ENCODE measurements around the gene KRT25.

The KRT25 gene

DNA sequence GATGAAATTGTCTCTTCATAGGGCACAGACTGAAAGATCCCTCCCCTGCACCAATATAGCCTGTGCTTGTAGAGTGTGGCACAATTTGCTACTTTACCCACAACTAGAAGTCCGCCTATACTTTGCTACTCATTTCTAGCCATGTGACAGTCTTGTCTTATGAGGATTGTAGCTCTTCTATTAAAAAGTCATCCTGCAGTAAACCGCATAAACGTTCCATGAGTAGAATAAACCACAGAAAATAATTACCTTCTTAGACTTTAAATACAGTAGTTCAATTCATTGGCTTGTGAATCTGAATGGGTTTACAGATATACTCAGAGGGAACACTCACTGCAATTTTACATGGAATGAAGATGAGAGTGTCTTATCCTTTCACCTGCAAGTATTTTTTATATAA lies 22.8 kb upstream of the KRT25 start:
- no peak for DNase-seq (ENCODE audit: extremely low read depth, low read depth)

DNA sequence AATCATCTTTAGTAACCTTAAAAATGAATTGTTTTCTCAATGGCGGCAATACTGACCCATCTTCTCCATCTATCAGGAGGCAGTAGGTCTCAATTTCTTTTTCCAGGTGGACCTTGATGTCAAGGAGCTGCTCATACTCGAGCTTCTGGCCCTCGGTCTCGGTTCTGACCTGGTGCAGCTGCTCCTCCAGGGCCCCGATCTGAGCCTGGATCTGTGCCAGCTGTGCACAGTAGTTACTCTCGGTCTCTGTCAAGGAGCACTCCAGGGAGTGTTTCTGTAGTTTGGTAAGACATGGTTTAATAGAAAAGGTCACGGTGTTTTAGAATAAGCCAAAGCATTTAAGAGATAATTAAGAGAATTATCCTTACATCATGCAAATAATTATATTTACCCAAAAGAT lies 22.3 kb upstream of the KRT25 start:
- TF ChIP-seq, protein P1, sequence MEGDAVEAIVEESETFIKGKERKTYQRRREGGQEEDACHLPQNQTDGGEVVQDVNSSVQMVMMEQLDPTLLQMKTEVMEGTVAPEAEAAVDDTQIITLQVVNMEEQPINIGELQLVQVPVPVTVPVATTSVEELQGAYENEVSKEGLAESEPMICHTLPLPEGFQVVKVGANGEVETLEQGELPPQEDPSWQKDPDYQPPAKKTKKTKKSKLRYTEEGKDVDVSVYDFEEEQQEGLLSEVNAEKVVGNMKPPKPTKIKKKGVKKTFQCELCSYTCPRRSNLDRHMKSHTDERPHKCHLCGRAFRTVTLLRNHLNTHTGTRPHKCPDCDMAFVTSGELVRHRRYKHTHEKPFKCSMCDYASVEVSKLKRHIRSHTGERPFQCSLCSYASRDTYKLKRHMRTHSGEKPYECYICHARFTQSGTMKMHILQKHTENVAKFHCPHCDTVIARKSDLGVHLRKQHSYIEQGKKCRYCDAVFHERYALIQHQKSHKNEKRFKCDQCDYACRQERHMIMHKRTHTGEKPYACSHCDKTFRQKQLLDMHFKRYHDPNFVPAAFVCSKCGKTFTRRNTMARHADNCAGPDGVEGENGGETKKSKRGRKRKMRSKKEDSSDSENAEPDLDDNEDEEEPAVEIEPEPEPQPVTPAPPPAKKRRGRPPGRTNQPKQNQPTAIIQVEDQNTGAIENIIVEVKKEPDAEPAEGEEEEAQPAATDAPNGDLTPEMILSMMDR (IDR thresholded peaks at IDR 0.05; ENCODE audit: low read depth, low read length) = no peak
- DNase-seq (ENCODE audit: extremely low read depth, low read depth) = no peak

More for the DNA sequence above, 22.8 kb upstream of the KRT25 start:
- TF ChIP-seq, protein P1 (IDR thresholded peaks at IDR 0.05; ENCODE audit: low read depth, low read length) = no peak

DNA sequence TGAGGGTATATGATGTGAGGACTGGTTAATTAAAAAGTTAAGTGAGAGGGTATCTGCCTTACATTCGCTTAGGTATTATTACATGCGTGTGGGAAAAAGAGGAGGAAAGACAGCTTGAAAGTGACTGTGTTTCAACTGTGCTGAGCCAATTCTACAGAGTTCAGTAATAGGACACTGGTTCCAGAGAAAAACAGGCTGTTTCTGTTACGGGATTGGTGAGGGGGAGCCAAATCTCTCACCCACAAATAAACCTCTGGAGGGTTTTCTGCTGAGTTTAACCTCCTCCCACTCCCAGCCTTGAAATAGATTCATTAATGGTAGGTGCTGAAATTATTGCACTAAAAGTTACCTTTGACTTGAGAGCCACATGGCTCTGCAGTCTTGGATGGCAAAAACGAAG lies 20.8 kb upstream of the KRT25 start:
- DNase-seq (ENCODE audit: extremely low read depth, low read depth) = no peak
- TF ChIP-seq, protein P1 (IDR thresholded peaks at IDR 0.05; ENCODE audit: low read depth, low read length) = no peak

DNA sequence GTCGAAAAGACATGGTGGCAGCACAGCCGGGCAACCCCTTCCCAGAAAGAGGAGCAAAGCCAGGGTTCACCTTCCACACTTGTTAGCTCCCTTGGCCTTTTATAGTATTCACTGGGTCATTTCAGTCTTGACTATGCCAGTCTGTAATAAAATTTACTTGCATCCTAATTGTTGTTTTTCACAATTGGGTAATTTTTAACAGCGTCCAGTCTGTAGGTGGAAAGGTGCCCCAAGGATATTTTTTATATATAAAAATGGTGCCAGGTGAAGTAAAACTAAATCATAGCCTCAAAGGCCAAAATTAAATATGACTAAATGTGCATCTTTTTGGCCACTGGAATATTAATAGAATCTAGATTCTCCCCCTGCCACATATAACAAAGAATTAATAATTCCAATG lies 17.0 kb upstream of the KRT25 start, which contains the start of gene KRT26:
TSS of gene KRT26 (minus strand) at position 101 of the 400 bp plus-strand sequence. CDS start at position 13, 88 bp downstream.
- DNase-seq (ENCODE audit: extremely low read depth, low read depth) = no peak
- TF ChIP-seq, protein P1 (IDR thresholded peaks at IDR 0.05; ENCODE audit: low read depth, low read length) = no peak

DNA sequence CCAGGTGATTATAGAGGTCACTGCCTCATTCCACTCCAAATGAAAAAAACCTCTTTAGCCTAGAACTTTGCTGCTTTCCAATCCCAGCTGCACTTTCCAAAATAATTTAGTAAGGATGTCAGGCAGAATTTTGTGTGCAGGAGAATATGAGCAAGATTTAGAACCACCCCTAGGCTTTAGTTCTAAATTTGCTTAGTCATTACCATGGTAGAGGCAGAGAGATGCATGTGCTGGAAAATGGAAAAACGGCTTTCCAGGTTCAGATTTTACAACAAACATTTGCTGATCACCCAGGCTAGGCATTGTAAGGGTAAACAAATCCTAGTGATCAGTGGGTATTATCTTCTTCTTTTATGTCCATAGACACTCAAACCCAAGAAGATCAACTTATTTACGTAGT lies 10.5 kb upstream of the KRT25 start:
- no peak for DNase-seq (ENCODE audit: extremely low read depth, low read depth)

DNA sequence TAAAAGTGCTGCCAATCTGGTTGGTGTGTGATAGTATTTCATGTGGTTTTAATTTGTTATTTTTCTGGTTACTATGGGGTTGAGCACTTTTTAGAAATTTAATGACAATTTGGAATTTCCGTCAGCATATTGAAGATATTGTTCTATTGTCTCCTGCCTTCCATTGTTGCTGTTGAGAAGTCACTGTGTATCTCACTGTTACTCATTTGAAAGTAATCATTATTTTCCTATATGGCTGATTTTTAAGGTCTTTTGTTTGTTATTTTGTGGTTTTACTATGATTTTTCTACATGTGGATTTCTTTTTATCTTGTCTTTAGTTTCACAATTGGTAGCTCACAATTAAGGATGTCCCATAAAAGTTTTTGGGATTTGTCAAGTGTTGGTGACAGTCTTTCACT lies 8.6 kb upstream of the KRT25 start:
- no peak for DNase-seq (ENCODE audit: extremely low read depth, low read depth)
- TF ChIP-seq, protein P1 (IDR thresholded peaks at IDR 0.05; ENCODE audit: low read depth, low read length) = no peak

More for the DNA sequence above, 10.5 kb upstream of the KRT25 start:
- TF ChIP-seq, protein P1 (IDR thresholded peaks at IDR 0.05; ENCODE audit: low read depth, low read length) = no peak

DNA sequence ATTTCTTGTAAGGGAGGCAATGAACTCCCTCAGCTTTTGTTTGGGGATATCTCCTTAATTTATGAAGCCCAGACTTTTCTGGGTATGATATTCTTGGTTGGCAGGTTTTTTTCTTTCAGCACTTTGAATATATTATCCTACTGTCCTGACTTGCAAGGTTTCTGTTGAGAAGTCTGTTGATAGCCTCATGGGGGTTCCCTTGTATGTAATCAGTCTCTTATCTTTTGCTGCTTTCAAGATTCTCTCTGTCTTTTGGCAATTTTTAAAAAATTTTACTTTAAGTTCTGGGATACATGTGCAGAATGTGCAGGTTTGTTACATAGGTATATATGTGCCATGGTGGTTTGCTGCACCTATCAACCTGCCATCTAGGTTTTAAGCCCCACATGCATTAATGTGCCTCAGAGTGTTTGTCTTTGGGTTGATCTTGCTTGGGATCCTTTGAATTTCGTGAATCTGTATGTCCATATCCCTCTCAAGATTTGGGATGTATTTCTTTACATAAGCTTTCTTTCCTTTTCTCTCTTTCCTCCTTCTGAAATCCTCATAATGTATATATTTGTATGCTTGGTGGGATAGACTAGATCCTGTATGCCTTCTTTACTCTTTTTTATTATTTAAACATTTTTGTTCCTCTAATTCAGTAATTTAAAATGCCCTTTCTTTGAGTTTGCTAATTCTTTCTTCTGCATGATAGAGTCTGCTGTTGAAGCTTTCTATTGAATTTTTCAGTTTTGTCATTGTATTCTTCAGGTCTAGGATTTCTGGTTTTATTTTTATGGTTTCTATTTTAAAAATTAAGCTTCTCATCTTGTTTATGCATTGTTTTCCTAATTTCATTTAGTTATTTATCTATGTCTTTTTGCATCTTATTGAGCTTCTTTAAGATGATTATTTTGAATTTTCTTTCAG lies 5.2 kb upstream of the KRT25 start:
- DNase-seq (ENCODE audit: extremely low read depth, low read depth) = no peak
- TF ChIP-seq, protein P1 (IDR thresholded peaks at IDR 0.05; ENCODE audit: low read depth, low read length) = no peak

Data from AG09319 (cell line).